GM21723 (cell line): ENCODE results near the gene COL18A1.
"Not testable (repeated sequence)": the region's sequence is repeated elsewhere in the genome, so short reads cannot be mapped to it uniquely, and the experiment has no call there.

Experiments used
- ATAC-seq: cut with Tn5 transposase; IDR thresholded peaks from one replicate; pipeline ENCODE4 v1.9.1; 2021; ENCODE audit warnings: mild to moderate bottlenecking, moderate library complexity; ENCODE audit not compliant: unreplicated experiment

The COL18A1 gene

DNA sequence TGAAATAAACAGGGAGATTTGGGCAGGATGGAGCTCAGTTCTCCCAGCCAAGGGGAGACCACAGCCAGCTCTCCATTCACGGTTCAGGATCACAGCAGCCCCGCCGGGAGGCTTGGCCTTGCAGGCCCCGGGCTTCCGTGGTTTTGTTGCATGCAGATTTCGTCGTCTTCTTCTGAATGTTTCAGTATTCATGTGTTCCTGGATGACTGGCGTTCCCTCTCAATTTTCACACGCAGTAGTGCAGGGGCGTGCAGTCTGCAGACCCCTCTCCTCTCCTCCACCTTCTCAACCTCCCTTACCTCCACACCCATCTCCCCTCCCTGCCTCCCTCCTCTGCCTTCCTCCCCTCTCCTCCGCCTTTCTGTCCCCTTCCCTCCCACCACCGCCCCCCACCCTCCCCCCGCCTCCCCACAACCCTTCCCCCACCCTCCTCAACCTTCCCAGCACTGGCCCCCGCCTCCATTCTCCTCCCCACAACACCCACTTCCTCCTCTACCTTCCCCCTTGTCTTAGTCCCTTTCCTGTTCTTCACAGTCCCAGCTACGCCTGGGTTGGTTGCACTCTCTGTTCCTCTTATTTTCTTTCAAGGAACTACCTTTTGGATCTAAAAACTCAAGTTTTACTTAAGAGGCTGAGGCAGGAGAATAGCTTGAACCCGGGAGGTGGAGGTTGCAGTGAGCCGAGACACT lies 145.7 kb downstream of the COL18A1 start:
- peak; percentile 54 for ATAC-seq

- no peak for ATAC-seq
Measured at GRCh38 chr21:45551316-45551715, 146.4 kb downstream of the COL18A1 start.

DNA sequence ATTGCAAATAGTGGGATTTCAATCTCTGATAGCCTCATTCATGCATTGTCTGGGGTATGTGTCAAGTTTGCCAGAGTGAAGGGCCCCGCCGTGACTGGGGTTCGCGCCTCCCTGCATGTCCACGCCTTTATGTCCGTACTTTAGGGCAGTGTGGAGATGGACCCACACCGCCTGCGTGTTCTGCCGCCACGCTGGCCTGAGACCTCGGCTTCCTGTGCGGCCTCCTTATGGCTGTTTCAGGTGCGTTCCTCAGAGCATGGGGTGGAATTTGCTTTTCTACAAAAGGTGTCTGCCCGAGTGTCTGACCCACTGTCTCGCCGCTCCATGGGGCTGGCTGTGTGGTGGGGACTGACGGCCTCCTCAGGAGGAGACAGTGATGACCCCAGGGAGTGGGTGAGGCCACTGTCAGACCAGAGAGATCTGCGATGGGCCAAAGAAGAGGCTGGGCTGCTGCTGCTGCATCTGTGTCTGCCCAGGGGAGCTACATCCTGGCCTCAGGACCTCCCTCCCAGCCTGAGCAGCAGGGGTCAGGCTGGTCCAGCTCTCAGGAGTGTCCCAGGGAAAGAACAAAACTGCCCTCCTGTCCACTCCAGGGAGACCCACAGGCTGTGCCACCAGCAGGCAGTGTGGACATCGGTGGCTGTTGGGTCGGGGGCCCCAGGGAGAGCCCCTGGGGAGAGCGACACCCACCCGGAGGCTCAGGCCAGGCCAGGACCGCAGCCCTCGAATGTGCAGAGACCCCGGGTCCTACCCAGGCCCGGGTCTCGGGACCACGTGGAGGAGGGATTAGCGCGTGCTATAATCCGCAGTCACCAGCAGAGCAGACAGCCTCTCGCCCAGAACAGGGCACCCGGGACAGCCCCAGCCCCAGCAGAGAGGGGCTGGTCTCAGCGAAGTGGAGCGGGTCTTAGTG lies 147.1 kb downstream of the COL18A1 start:
- no peak for ATAC-seq

DNA sequence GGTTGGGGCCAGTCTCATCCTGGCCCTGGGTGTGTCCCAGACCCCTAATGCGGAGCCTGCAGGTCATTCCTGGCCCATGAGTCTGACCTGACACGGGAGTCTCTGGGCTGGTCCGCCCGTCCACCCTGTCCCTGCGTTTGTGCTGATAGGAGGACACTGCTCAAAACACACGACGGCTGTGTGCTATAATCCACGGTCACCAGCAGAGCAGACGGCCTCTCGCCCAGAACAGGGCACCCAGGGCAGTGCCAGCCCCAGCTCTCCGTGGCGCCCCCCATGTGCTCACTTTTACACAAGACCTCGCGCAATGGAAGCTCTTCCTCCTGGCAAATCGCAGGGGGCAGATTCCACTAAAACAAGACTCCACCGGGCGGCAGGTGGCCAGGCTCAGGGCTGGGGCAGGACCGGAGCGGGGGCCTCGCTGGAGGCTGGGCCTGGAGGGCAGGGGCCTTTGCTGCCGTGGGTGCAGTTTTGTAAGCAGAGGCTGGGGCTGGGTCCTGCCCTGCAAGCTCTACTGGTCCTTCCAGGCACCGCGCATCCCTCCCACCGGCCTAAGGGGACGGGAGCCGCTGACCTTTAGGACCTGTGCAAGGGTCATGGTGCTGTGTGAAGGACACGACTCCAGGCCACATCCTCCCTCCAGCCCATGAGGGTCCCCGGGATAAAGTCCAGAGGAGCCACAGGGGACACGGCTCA lies 147.9 kb downstream of the COL18A1 start:
- no peak for ATAC-seq

- peak; percentile 45 for ATAC-seq
Measured at GRCh38 chr21:45554477-45555175, 149.7 kb downstream of the COL18A1 start.

DNA sequence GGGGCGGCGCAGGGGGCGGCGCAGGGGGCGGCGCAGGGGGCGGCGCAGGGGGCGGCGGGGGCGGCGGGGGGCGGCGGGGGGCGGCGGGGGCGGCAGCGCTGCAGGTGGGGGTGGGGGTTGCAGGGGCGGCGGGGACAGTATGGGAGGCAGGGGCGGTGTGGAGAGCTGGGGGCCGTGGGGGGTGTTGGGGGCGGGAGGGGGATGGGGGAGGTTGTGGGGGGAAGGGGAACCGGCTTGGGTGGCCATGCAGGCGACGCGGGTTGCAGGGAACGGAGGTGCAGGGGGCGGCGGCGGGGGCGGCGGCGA lies 150.2 kb downstream of the COL18A1 start:
- no peak for ATAC-seq

GRCh38 chr21:45555557-45556301 lies 150.8 kb downstream of the COL18A1 start:
- no peak for ATAC-seq

GRCh38 chr21:45556302-45556644 lies 151.3 kb downstream of the COL18A1 start:
- ATAC-seq = no peak

DNA sequence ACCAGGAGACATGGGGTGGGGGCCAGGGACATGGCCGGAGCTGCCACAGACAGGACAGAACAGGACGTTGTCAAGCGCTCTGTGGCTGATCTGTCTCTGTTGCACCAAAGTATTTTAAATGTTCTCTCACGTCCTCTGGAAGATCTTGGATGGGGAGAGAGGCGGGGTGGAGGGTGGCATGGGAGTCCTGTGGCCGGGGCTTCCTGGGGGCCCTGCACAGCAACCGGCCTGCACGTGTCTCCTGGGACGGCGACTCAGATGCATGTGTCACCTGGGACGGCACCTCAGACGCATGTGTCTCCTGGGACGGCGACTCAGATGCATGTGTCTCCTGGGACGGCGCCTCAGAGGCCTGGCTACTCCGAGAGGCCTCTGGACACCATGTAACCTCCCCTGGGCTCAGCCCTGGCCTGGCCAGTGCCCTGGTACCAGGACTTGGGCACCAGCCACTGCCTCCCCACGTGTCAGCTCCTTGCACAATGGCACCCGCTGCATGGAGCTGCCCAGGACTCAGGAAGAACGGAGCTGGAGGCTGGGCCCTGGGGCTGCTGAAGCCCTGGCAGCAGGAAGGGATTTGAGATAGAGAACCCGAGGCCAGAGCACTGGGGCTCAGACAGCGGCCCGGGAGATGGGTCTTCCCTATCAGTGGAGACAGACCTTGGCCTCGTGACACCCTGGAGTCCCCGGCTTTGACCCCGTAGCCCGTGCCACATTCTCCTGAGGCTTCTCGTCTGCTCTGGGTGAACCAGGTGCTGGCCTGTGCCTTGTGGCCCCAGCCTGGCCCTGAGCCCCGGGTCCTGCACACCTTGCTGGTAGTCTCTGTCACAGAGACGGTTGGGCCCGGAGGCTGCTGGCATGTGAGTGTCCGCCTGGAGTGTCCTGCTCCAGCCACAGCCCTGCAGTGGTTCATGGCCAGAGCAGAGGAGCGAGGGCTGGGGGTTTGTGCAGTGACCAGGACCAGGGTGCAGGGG lies 152.0 kb downstream of the COL18A1 start:
- ATAC-seq = no peak

- ATAC-seq = no peak
Measured at GRCh38 chr21:45557616-45558043, 152.7 kb downstream of the COL18A1 start.

- no peak for ATAC-seq
Measured at GRCh38 chr21:45558044-45558721, 153.2 kb downstream of the COL18A1 start.

DNA sequence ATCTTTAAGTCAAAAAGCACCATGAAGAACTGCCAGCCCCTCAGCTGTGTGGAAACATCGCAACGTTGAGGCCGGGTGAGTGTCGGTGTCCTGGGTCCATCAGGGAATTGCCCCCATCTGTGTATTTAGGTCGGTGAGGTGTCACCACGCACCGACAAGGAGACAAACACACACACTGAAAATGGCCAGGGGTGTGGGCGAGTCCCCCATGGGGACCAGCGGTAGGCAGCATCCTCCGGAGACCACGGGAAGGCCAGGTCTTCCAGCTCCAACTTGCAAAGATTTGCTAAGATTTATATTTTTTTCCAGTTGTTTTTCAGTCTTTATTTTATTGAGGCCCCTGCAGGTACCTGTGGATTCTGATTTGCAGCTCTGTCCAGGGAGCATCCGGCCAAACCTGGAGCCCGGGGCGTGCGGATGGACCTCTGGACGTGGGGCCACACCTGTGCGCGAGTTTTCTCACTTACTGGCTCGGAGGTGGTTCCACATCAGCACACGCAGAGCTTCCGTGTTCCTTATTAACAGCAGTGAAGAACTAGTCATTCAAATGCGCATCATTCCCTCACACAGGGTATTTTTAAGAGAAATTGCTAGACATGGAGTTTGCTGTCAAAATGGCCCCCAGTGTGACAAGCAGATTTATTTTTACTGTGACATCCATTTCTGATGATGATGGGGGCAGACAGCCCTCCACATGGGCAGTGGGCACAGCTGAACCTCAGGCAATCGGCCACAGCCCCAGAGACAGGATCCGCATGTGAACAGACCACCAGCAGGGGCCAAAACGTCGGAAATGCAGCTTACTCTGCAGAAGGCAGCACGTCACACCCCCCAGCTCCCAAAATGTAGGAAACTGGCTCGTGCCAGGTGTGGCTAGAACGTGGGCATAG lies 154.5 kb downstream of the COL18A1 start:
- no peak for ATAC-seq

DNA sequence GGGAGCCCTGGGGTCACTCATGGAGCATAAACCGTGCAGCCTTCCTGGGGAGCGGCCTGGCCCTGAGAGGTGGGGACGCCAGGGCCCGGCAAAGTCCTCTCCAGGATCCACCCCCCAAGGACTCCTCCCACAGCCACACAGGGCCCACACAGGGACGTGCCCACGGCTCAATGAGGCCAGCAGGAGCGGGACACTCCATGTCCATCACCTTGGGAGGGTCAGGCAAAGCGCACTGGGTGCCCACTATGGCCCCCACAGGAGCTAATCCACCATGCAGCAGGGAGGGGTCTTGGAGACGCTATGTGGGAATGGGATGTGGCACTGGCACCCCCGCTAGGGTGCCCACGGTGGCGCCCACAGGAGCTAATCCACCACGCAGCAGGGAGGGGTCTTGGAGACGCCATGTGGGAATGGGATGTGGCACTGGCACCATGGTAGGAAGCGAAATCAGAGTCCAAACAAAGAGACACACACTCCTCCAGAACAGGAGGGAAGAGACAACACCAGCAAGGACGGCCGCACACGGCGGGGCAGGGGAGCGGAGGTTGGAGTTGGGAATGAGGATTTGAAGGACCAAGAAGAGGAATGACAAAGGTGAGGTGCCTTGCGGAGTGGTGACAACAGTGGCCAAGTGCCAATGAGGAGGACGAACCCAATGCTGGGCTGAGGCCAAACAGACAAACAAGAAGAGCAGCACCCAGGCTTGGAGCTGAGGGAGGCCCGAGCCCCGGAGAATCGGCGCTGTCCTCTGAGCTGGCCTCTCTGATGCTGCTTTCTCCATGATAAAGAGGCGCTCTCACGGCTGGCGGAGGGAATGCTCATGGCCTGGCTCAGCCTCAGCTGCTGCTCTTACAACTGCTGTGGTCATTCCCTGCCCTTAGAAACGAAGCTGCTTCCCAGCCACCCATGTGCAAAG lies 155.4 kb downstream of the COL18A1 start:
- no peak for ATAC-seq

GRCh38 chr21:45561241-45561640 lies 156.3 kb downstream of the COL18A1 start:
- ATAC-seq = not testable (repeated sequence)

DNA sequence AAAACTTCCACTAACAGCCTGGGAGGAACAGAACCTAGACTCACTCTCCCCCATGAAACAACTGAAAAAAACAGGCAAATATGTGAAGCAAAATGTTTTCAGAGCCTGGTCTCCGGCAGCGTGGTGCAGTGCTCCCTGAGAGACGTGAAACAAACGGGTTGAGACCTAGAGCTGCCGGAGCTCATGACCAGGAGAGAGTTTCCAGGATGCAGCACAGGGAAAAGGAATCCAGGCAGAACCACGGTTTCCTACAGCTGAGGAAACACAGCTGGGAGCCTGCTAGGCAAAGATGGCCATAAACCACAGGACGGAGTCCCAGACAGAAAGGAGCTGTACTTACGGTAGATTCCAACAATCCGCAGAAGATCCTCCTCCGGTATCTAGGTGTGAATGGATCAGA lies 157.4 kb downstream of the COL18A1 start:
- ATAC-seq = no peak

GRCh38 chr21:45562965-45563364 lies 158.0 kb downstream of the COL18A1 start:
- no peak for ATAC-seq
